ENCODE measurements around the gene OR56A3. TPM values are rescaled to one million over a fixed set of nuclear protein-coding genes. Genes with fewer than 3 reads are reported as not detected.

OR56A3 gene
- total and polyA plus RNA-seq, 2 of the 4 experiments (the other 2 are of a cell fraction), result not detected

DNA sequence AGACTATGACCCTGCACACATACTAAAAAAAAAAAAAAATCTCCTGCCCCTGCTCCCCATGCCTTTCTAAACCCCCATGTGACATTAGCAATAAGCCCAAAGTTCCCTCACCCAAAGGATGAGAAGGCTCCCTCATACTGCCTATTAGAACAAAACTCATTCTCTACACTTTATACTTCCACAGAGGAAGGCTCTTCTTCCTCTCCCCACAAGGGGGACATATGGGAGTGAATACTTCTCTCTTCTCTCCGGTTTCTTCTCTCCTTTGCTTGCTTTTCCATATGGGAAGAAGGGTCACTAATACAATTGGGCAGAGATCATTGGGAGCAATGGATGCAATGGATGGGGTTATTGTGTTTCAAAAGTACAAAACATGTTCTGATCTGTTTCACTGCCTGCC, 41.4 kb downstream of the OR56A3 start:
- TF ChIP-seq NFE2L2 (IDR thresholded peaks at IDR 0.05; ENCODE audit: low read depth, low read length), result no peak
- no peak for TF ChIP-seq CHD1 (IDR thresholded peaks at IDR 0.05; ENCODE audit: low read depth, low read length)
- TF ChIP-seq RAD21 (IDR thresholded peaks at IDR 0.05; ENCODE audit: low read length), result no peak
- TF ChIP-seq, protein P1, sequence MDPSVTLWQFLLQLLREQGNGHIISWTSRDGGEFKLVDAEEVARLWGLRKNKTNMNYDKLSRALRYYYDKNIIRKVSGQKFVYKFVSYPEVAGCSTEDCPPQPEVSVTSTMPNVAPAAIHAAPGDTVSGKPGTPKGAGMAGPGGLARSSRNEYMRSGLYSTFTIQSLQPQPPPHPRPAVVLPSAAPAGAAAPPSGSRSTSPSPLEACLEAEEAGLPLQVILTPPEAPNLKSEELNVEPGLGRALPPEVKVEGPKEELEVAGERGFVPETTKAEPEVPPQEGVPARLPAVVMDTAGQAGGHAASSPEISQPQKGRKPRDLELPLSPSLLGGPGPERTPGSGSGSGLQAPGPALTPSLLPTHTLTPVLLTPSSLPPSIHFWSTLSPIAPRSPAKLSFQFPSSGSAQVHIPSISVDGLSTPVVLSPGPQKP (IDR thresholded peaks at IDR 0.05; ENCODE audit: borderline replicate concordance, low read depth, low read length), result no peak
- TF ChIP-seq MAZ (IDR thresholded peaks at IDR 0.05; ENCODE audit: borderline replicate concordance, low read depth, low read length), result no peak
- TF ChIP-seq RCOR1 (IDR thresholded peaks at IDR 0.05; ENCODE audit: insufficient replicate concordance, low read length), result no peak
- no peak for TF ChIP-seq SMC3 (IDR thresholded peaks at IDR 0.05; ENCODE audit: low read depth, low read length)
- TF ChIP-seq BHLHE40 (IDR thresholded peaks at IDR 0.05; ENCODE audit: low read depth, low read length), result no peak
- TF ChIP-seq POLR2A (IDR thresholded peaks at IDR 0.05; ENCODE audit: low read depth, low read length), result no peak
- TF ChIP-seq MXI1 (IDR thresholded peaks at IDR 0.05; ENCODE audit: borderline replicate concordance, low read depth, low read length), result no peak
- TF ChIP-seq, protein P2, sequence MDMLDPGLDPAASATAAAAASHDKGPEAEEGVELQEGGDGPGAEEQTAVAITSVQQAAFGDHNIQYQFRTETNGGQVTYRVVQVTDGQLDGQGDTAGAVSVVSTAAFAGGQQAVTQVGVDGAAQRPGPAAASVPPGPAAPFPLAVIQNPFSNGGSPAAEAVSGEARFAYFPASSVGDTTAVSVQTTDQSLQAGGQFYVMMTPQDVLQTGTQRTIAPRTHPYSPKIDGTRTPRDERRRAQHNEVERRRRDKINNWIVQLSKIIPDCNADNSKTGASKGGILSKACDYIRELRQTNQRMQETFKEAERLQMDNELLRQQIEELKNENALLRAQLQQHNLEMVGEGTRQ (IDR thresholded peaks at IDR 0.05; ENCODE audit: low read depth, low read length), result no peak
- TF ChIP-seq RFX5 (IDR thresholded peaks at IDR 0.05; ENCODE audit: low read depth, low read length), result no peak
- Histone ChIP-seq H2BK15ac (ENCODE audit: low read depth, low read length) (no peak overlapping the region), H3K9me1 (ENCODE audit: insufficient read depth, low read length) (no peaks in the 10 kb centered on the region), H3K4me3 (ENCODE audit: insufficient read depth, low read depth, low read length) (no peak overlapping the region), H2AK9ac (replicated peaks; ENCODE audit: low read depth, low read length, poor library complexity) (no peak overlapping the region), H3K9me3 (ENCODE audit: control insufficient read depth, insufficient read depth, low read length) (peaks cover 18% of the 10 kb centered on the region), H3K14ac (replicated peaks; ENCODE audit: low read depth, low read length) (no peak overlapping the region), H3K56ac (ENCODE audit: extremely low read depth, insufficient read depth, low read length) (no peak overlapping the region), H3K9ac (ENCODE audit: low read depth, low read length) (no peak overlapping the region), H4K20me1 (ENCODE audit: insufficient read depth, low read length) (no peaks in the 10 kb centered on the region), H3K4me2 (ENCODE audit: low read depth, low read length) (no peak overlapping the region), H3K27ac (ENCODE audit: insufficient read depth, low read length) (no peak overlapping the region), H3K4me1 (ENCODE audit: control insufficient read depth, insufficient read depth, low read length) (no peaks in the 10 kb centered on the region), H2BK5ac (ENCODE audit: low read depth, low read length, poor library complexity, severe bottlenecking) (no peak overlapping the region), H2BK20ac (ENCODE audit: low read depth, low read length) (no peak overlapping the region), H3K4ac (ENCODE audit: low read depth, low read length) (no peak overlapping the region), H3K27me3 (ENCODE audit: control insufficient read depth, insufficient read depth, low read length) (no peaks in the 10 kb centered on the region), H4K91ac (ENCODE audit: insufficient read depth, low read depth, low read length) (no peak overlapping the region), H3K79me1 (ENCODE audit: low read depth in 1 of 2, low read length in 2 of 2) (no peaks in the 10 kb centered on the region), H4K5ac (ENCODE audit: low read depth, low read length) (no peak overlapping the region), H4K8ac (ENCODE audit: low read depth in 2 of 2, low read length in 2 of 2) (no peak overlapping the region), H2AK5ac (ENCODE audit: low read depth, low read length) (no peak overlapping the region), H3K18ac (ENCODE audit: low read depth, low read length) (no peak overlapping the region), H3K36me3 (ENCODE audit: control insufficient read depth, insufficient read depth, low read length) (no peaks in the 10 kb centered on the region), H3K23ac (ENCODE audit: low read depth, low read length) (no peak overlapping the region), H2AFZ (replicated peaks; ENCODE audit: low read length, poor library complexity) (no peak overlapping the region), H2BK120ac (ENCODE audit: low read depth, low read length) (no peak overlapping the region)
- in situ Hi-C loops (cut with MboI; ENCODE audit: low sequenced_read_pairs), result no loop called here
- WGBS, 2 experiments (ENCODE audit: extremely low coverage in 2 of 2, insufficient read length in 1 of 2), result no CpG with 5 or more reads among the region's 1 CpG
- dilution Hi-C loops (cut with HindIII; ENCODE audit: low sequenced_read_pairs, unreplicated experiment), result no loop called here
- no TSS peak for BruUV-seq (replicated peaks)
- no peak for DNase-seq
- POLR2A ChIA-PET (ENCODE audit: unreplicated experiment), result no interaction called here
- CTCF ChIA-PET, result no interaction called here
- ATAC-seq (ENCODE audit: low read depth), result no peak
- intact Hi-C loops (cut with micrococcal nuclease), result no loop called here
